K562 (cell line): ENCODE measurements around the gene GOLGA5. TPM values are rescaled to one million over a fixed set of nuclear protein-coding genes. Genes with fewer than 3 reads are reported as not detected.
"Not testable (repeated sequence)": the region's sequence is repeated elsewhere in the genome, so short reads cannot be mapped to it uniquely, and the experiment has no call there.

ENCODE experiments used
- ATAC-seq: fragments of 200-7000 bp; cut with Tn5 transposase; 3 replicates; pipeline ENCODE4 v1.9.1; 2020; ENCODE audit warnings: moderate library complexity
- BruUV-seq: library from RNA; stranded (reverse); fragments of 400-500 nt; replicated peaks from 2 replicates; lab custom pipeline; 2021; lab: Mats Ljungman, UMichigan
- CTCF ChIA-PET: fragments of 300-600 bp; formaldehyde crosslinking; extraction: SDS; loops from one replicate; lab custom pipeline; 2021; ENCODE audit warnings: low intra/inter-chr PET ratio; lab: Yijun Ruan, JAX
- POLR2A ChIA-PET: fragments of 300-600, 350-650 bp; sonication (Branson Sonifier 250); formaldehyde crosslinking; extraction: SDS; loops from one replicate; lab custom pipeline; 2021; ENCODE audit warnings: antibody characterized with exemption, inconsistent platforms; lab: Yijun Ruan, JAX
- DNase-seq, 4 experiments: peaks; one replicate each; pipeline versions ENCODE4 v3.0.0 to v3.0.0-alpha.2; 2011 to 2018; ENCODE audit warnings: low spot score in 3 of 4, mixed read lengths in 3 of 4; ENCODE audit errors: extremely low read depth in 1 of 4
- FAIRE-seq: peaks from 2 replicates; lab custom pipeline; 2011; peaks lifted over from hg19 to GRCh38; lab: Jason Lieb, UNC
- H2AFZ ChIP-seq: 2 replicates; pipeline ENCODE4 v1.6.0; 2011; ENCODE audit warnings: low read depth, low read length, control low read depth, inconsistent platforms
- H3K27ac ChIP-seq: fragments of 200-600 bp; 3 replicates; pipeline ENCODE4 v1.8.0; 2011; ENCODE audit warnings: low read depth, mild to moderate bottlenecking, control low read depth, inconsistent platforms, low read length, moderate library complexity, mixed read lengths; ENCODE audit errors: extremely low read depth
- H3K27me3 ChIP-seq, 2 experiments: fragments of 300-600 bp in 1 of 2; 2 replicates in 1 of 2; 3 replicates in 1 of 2; pipeline versions ENCODE4 v1.6.0 to v1.8.0; 2011; ENCODE audit warnings: inconsistent platforms in 2 of 2, low read length in 2 of 2, mild to moderate bottlenecking in 1 of 2, mixed read lengths in 1 of 2, moderate library complexity in 1 of 2; ENCODE audit not compliant: control insufficient read depth in 2 of 2, insufficient read depth in 2 of 2
- H3K36me3 ChIP-seq: fragments of 300-600 bp; 3 replicates; pipeline ENCODE4 v1.8.0; 2011; ENCODE audit warnings: mild to moderate bottlenecking, low read length, inconsistent platforms; ENCODE audit not compliant: control insufficient read depth, insufficient read depth
- H3K4me1 ChIP-seq, 2 experiments: fragments of 200-600 bp in 1 of 2; replicated peaks in 1 of 2; 2 replicates in 1 of 2; 3 replicates in 1 of 2; pipeline versions ENCODE4 v1.5.1 to v1.8.0; 2011; ENCODE audit warnings: inconsistent platforms in 2 of 2, low read length in 2 of 2, mild to moderate bottlenecking in 1 of 2, mixed read lengths in 1 of 2, moderate library complexity in 1 of 2; ENCODE audit not compliant: control insufficient read depth in 2 of 2, insufficient read depth in 2 of 2
- H3K4me2 ChIP-seq: 2 replicates; pipeline ENCODE4 v1.6.1; 2011; ENCODE audit warnings: low read length, control low read depth, inconsistent platforms, mixed read lengths; ENCODE audit not compliant: insufficient read depth
- H3K4me3 ChIP-seq: fragments of 200-600 bp; sonication (generic), shearing (Covaris generic); 2 replicates; pipeline ENCODE4 v1.5.1; 2016; ENCODE audit warnings: control low read depth, inconsistent platforms
- H3K79me2 ChIP-seq: fragments of 200-600 bp; 3 replicates; pipeline ENCODE4 v1.8.0; 2011; ENCODE audit warnings: low read length, inconsistent platforms; ENCODE audit not compliant: control insufficient read depth, insufficient read depth
- H3K9ac ChIP-seq, 2 experiments: 2 replicates each; pipeline versions ENCODE4 v1.6.0 to v1.6.1; 2011; ENCODE audit warnings: low read depth in 2 of 2, low read length in 2 of 2, control low read depth in 1 of 2, inconsistent platforms in 1 of 2, mild to moderate bottlenecking in 1 of 2, mixed read lengths in 1 of 2; ENCODE audit not compliant: insufficient read depth in 1 of 2
- H3K9me1 ChIP-seq: one replicate; pipeline ENCODE4 v1.6.0; 2011; ENCODE audit warnings: inconsistent platforms, mild to moderate bottlenecking, low read length, moderate library complexity; ENCODE audit not compliant: control insufficient read depth, insufficient read depth
- H3K9me3 ChIP-seq: replicated peaks from 2 replicates; pipeline ENCODE4 v1.5.1; 2011; ENCODE audit warnings: low read depth, low read length, inconsistent platforms; ENCODE audit not compliant: control insufficient read depth, insufficient read depth
- H4K20me1 ChIP-seq: replicated peaks from 2 replicates; pipeline ENCODE4 v1.6.1; 2011; ENCODE audit warnings: low read length, inconsistent platforms, mixed read lengths; ENCODE audit not compliant: control insufficient read depth, insufficient read depth
- ASH1L ChIP-seq: fragments of 450-650 bp; IDR thresholded peaks from 2 replicates; pipeline ENCODE4 v1.6.1; 2018; ENCODE audit warnings: borderline replicate concordance, mild to moderate bottlenecking, low read depth; ENCODE audit not compliant: partially characterized antibody
- E4F1 ChIP-seq: fragments of 250-450 bp; sonication (Bioruptor Pico); IDR thresholded peaks from 2 replicates; pipeline ENCODE4 v1.5.0; 2021; ENCODE audit warnings: mild to moderate bottlenecking, borderline replicate concordance
- MAFG ChIP-seq: fragments of 450-650 bp; conservative IDR thresholded peaks from 2 replicates; pipeline ENCODE4 v1.6.1; 2016; ENCODE audit warnings: missing genetic modification characterization, missing compliant biosample characterization
- NFYB ChIP-seq: IDR thresholded peaks from 2 replicates; pipeline ENCODE4 v1.6.1; 2011; ENCODE audit warnings: mild to moderate bottlenecking, moderate library complexity; ENCODE audit not compliant: insufficient read length; ENCODE audit errors: extremely low read depth
- ZNF316 ChIP-seq: fragments of 450-650 bp; IDR thresholded peaks from 2 replicates; pipeline ENCODE4 v1.6.1; 2016
- ZNF398 ChIP-seq: fragments of 250-450 bp; sonication (Bioruptor Pico); IDR thresholded peaks from 2 replicates; pipeline ENCODE4 v1.8.0; 2021; ENCODE audit warnings: moderate library complexity, mild to moderate bottlenecking, inconsistent platforms
- WGBS: fragments of 100-300 bp; shearing (Covaris generic); methylation state at CpG from one replicate; pipeline ENCODE4 v1.1.6; 2016; ENCODE audit warnings: low coverage, mixed read lengths; ENCODE audit not compliant: insufficient coverage; ENCODE audit errors: missing lambda C conversion rate; 5-methylcytosine and 5-hydroxymethylcytosine counted together
- in situ Hi-C: fragments of 300-500 bp; cut with MboI; formaldehyde crosslinking; loops from 4 replicates; pipeline ENCODE4 v1.15.0; 2018; ENCODE audit warnings: inconsistent platforms, mixed read lengths
- intact Hi-C: fragments of 100-400 bp; cut with micrococcal nuclease; formaldehyde crosslinking; loops from 2 replicates; pipeline ENCODE4 v1.14.2; 2022
- polyA plus RNA-seq, 8 experiments: library from polyadenylated mRNA; depleted of rRNA in 4 of 8; stranded (reverse) in 5 of 8; unstranded in 3 of 8; fragments of >200 nt; fragmentation: Nextera tagmentation in 2 of 8; fragmentation: Illumina TruSeq in 1 of 8; extraction: Ambion mirVana in 2 of 8; extraction: Trizol in 1 of 8; gene quantifications; 2 replicates each; pipeline versions ENCODE4 v1.2.1 to v1.2.3, GENCODE V29; 2011 to 2014; ENCODE audit warnings: inconsistent platforms in 1 of 8, missing spikeins in 1 of 8
- total RNA-seq, 7 experiments: library from RNA; depleted of rRNA in 6 of 7; stranded (reverse); fragments of >200 nt in 6 of 7; fragmentation: Illumina TruSeq in 2 of 7; extraction: Trizol in 2 of 7; gene quantifications; 2 replicates each; pipeline versions ENCODE4 v1.2.1 to v1.2.3, GENCODE V29; 2011 to 2021; ENCODE audit warnings: low replicate concordance in 1 of 7

Gene GOLGA5
- total and polyA plus RNA-seq, 9 of the 15 experiments (the other 6 are each of a cell fraction or from before 2014, with no cell fraction given) = 5.7 to 19.6 (median 12.7) TPM

- intact Hi-C loops, DNase-seq, H3K9me3 ChIP-seq, H3K9ac ChIP-seq, H3K4me1 ChIP-seq, BruUV-seq, H3K27ac ChIP-seq, FAIRE-seq, H3K9me1 ChIP-seq, in situ Hi-C loops, H3K4me3 ChIP-seq, ATAC-seq, H4K20me1 ChIP-seq, H3K36me3 ChIP-seq, CTCF ChIA-PET, H3K79me2 ChIP-seq: not testable (repeated sequence)
- POLR2A ChIA-PET = interaction anchor here (0.6 to 1.5 kb wide), 2 partner anchors 9 to 1501 kb away, joined by 3 to 4 read pairs; no protein-coding TSS in a partner anchor
- WGBS = 20% methylated on average over 9 of the region's 10 CpGs
- Histone ChIP-seq H3K4me2 (peak overlapping the region; percentile 11; the same call in 1 of the 2 replicates), H3K27me3 (peaks cover 6 to 14% of the 10 kb centered on the region in 2 experiments; a peak in 2 of 5 replicates), H2AFZ (peak overlapping the region; percentile 66; the same call in 1 of the 2 replicates)
- TF ChIP-seq NFYB (peak; percentile 43), ZNF316 (peak; percentile 22; the same call in 1 of the 2 replicates)
Observed at GRCh38 chr14:92750222-92750728, 43.8 kb upstream of the GOLGA5 start.

GRCh38 chr14:92750994-92751400 lies 43.1 kb upstream of the GOLGA5 start:
- peaks cover 3 to 8% of the 10 kb centered on the region in 2 experiments; a peak in 4 of 5 replicates for H3K4me1 ChIP-seq
- H3K27ac ChIP-seq = no peak overlapping the region
- no peaks in the 10 kb centered on the region for H4K20me1 ChIP-seq
- ChIA-PET POLR2A (interaction anchor here (1.5 kb wide), 2 partner anchors 8 to 14 kb away, joined by 4 read pairs; no protein-coding TSS in a partner anchor), CTCF (no interaction called here)
- no peak overlapping the region for H3K4me3 ChIP-seq
- no peak overlapping the region for H3K4me2 ChIP-seq
- FAIRE-seq = no peak
- no peak for ATAC-seq
- BruUV-seq = no TSS peak
- no peak overlapping the region for H3K9ac ChIP-seq
- H3K79me2 ChIP-seq = no peaks in the 10 kb centered on the region
- H3K36me3 ChIP-seq = no peaks in the 10 kb centered on the region
- peak overlapping the region; percentile 40; the same call in 1 of the 2 replicates for H2AFZ ChIP-seq
- H3K9me1 ChIP-seq = no peaks in the 10 kb centered on the region
- WGBS = 20% methylated on average over 5 of the region's 5 CpGs
- H3K9me3 ChIP-seq = no peaks in the 10 kb centered on the region
- peaks cover 6 to 14% of the 10 kb centered on the region in 2 experiments; a peak in 2 of 5 replicates for H3K27me3 ChIP-seq
- no peak for DNase-seq
- in situ Hi-C loops (no loop called here), intact Hi-C loops (no loop called here)
- TF ChIP-seq ASH1L = no peak
- TF ChIP-seq E4F1 (CRISPR knock-in tag) = no peak
- no peak for TF ChIP-seq MAFG
- TF ChIP-seq ZNF398 (CRISPR knock-in tag) = no peak
